HG03159 (cell line): ENCODE data around the gene EMX2.

ENCODE experiments used
- ATAC-seq: cut with Tn5 transposase; IDR thresholded peaks from one replicate; pipeline ENCODE4 v1.9.1; 2021; ENCODE audit warnings: mild to moderate bottlenecking, moderate library complexity; ENCODE audit not compliant: unreplicated experiment

EMX2 gene

GRCh38 chr10:117531371-117532002 is 11.1 kb upstream of the EMX2 start:
- ATAC-seq = no peak

- ATAC-seq = no peak
These were observed 10.6 kb upstream of the EMX2 start for GRCh38 chr10:117532003-117532385.

GRCh38 chr10:117532451-117533107 is 10.0 kb upstream of the EMX2 start:
- no peak for ATAC-seq

GRCh38 chr10:117533507-117534281 is 8.9 kb upstream of the EMX2 start:
- no peak for ATAC-seq

- no peak for ATAC-seq
These were observed 7.9 kb upstream of the EMX2 start for GRCh38 chr10:117534321-117535297.

GRCh38 chr10:117535298-117536071 is 7.1 kb upstream of the EMX2 start:
- no peak for ATAC-seq

- no peak for ATAC-seq
These were observed 6.3 kb upstream of the EMX2 start for GRCh38 chr10:117536072-117536865.

- no peak for ATAC-seq
These were observed 5.6 kb upstream of the EMX2 start for GRCh38 chr10:117536866-117537435.

GRCh38 chr10:117537436-117537903 is 5.1 kb upstream of the EMX2 start:
- no peak for ATAC-seq

- ATAC-seq = no peak
These were observed 4.5 kb upstream of the EMX2 start for GRCh38 chr10:117537904-117538524.

- ATAC-seq = no peak
These were observed 3.2 kb upstream of the EMX2 start for GRCh38 chr10:117539361-117539773.

- no peak for ATAC-seq
These were observed 2.5 kb upstream of the EMX2 start for GRCh38 chr10:117539903-117540639.

- ATAC-seq = no peak
These were observed 1.7 kb upstream of the EMX2 start for GRCh38 chr10:117540640-117541404.

GRCh38 chr10:117541405-117541908 is 1.1 kb upstream of the EMX2 start:
- ATAC-seq = no peak

GRCh38 chr10:117541909-117542705 is 439 bp upstream of the EMX2 start:
- no peak for ATAC-seq
